Measurements from ENCODE around the gene DDI1.

Gene DDI1

DNA sequence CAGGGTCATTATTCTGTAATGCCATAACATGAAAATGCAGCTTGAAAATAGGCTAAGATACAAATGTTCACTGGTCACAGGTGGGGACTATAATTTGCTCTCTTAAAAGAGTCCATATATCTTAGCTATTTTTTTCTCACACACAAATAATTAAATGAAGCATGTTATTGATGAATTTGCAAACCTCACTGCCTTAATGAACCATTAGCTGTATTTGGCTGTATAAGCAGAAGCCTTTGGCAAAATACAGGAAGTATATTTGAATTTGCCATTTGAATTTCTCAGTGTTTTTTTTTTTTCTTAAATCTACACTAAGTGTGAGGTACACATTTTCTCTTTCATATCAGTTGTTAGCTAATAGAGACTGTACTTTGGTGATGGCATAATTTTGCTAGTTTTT is 38.7 kb downstream of the DDI1 start:
- DNase-seq (ENCODE audit: low read depth) = no peak
- no peak overlapping the region for H3K4me3 ChIP-seq (ENCODE audit: low read length)
- TF ChIP-seq, protein P1, sequence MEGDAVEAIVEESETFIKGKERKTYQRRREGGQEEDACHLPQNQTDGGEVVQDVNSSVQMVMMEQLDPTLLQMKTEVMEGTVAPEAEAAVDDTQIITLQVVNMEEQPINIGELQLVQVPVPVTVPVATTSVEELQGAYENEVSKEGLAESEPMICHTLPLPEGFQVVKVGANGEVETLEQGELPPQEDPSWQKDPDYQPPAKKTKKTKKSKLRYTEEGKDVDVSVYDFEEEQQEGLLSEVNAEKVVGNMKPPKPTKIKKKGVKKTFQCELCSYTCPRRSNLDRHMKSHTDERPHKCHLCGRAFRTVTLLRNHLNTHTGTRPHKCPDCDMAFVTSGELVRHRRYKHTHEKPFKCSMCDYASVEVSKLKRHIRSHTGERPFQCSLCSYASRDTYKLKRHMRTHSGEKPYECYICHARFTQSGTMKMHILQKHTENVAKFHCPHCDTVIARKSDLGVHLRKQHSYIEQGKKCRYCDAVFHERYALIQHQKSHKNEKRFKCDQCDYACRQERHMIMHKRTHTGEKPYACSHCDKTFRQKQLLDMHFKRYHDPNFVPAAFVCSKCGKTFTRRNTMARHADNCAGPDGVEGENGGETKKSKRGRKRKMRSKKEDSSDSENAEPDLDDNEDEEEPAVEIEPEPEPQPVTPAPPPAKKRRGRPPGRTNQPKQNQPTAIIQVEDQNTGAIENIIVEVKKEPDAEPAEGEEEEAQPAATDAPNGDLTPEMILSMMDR (conservative IDR thresholded peaks at IDR 0.05; ENCODE audit: low read depth, low read length) = no peak

DNA sequence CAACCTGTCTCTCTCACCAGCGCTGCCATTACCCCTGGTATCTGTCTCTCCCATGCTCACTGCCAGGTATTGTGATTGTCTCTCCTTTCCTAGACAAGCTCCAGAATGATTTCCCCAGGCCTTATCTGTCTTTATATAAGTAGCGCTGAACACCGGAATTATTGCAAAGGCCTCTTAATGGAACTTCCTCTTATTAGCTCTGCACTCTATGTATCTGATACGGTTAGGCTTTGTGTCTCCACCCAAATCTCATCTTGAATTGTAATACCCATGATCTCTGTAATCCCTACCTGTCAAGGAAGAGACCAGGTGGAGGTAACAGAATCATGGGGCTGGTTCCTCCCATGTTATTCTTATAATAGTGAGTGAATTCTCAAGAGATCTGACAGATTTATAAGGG is 39.3 kb downstream of the DDI1 start:
- H3K4me3 ChIP-seq (ENCODE audit: low read length) = no peak overlapping the region
- TF ChIP-seq, protein P1 (conservative IDR thresholded peaks at IDR 0.05; ENCODE audit: low read depth, low read length) = no peak
- no peak for DNase-seq (ENCODE audit: low read depth)

DNA sequence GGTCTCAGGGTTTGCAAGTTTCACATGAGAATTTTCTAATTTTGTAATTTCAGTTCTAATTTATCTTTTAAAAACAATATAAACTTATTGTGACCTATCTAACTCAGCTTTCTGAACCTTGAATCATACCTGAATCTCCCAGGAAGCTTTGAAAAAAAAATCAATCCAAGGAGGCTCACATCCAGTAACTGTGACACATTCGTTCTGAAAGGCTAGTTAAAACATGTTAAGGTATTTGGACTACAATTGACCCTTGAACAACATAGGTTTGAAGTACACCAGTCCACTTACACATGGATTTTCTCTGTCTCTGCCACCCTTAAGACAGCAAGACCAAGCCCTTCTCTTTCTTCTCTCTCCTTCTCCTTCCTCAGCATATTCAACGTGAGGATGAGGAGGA is 40.0 kb downstream of the DDI1 start:
- DNase-seq (ENCODE audit: low read depth) = no peak
- no peak overlapping the region for H3K4me3 ChIP-seq (ENCODE audit: low read length)
- TF ChIP-seq, protein P1 (conservative IDR thresholded peaks at IDR 0.05; ENCODE audit: low read depth, low read length) = no peak

DNA sequence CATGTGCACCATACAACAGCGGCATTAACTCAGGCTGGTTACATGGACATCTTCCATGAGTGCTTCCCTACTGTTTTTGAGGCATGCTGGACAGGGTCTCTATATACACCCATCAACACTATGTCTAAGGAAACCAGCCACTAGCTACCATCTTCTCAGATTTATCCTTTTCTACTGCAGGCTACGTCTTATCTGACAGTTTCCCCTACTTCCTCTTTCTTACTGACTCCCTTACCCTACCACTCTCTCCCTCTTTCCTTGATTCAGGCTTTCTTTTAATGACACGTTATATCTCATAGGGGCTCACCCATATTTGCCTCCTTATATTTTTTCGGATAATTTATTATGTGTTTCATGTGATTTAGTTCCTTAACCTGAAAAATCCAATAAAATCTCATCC is 41.8 kb downstream of the DDI1 start:
- DNase-seq (ENCODE audit: low read depth) = no peak
- no peak overlapping the region for H3K4me3 ChIP-seq (ENCODE audit: low read length)
- TF ChIP-seq, protein P1 (conservative IDR thresholded peaks at IDR 0.05; ENCODE audit: low read depth, low read length) = no peak

DNA sequence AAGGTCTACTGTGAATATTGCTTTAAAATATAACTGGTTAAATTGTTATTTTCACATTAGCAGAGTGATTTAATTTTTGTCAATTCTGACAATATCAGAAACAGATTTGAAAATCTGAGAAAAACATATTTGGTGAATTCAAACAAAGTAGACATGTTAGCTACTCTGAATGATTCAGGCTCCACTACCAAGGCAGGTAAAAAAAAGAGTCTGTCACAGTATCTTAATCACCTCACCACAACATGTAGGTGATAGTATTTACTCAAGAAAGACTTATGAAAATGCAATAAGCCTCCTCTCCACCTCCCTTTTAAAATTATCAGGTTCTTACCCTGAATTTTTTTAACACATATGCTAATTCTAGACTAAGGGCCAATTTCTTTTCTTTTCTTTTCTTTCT is 42.6 kb downstream of the DDI1 start:
- DNase-seq (ENCODE audit: low read depth) = no peak
- TF ChIP-seq, protein P1 (conservative IDR thresholded peaks at IDR 0.05; ENCODE audit: low read depth, low read length) = no peak
- H3K4me3 ChIP-seq (ENCODE audit: low read length) = no peak overlapping the region

DNA sequence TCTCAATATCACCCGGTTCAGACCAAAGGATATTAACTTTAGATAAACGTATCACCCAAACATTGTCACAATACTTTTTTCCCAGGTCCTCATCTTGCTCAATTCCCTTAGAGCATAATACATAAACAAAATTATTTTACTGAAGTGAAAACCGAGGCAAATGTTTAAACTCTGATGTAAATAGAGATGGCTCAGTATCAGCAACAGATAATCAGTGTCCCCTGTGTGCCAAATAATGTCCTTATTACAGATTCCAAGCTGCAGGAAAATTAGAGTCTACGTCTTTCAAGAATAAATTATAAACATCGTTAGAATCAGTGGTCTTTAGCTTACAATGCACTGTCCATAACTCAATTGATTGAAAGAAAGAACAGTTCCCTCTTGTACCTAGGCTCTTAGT is 50.2 kb downstream of the DDI1 start:
- TF ChIP-seq, protein P1 (conservative IDR thresholded peaks at IDR 0.05; ENCODE audit: low read depth, low read length) = no peak
- DNase-seq (ENCODE audit: low read depth) = no peak
- H3K4me3 ChIP-seq (ENCODE audit: low read length) = no peak overlapping the region
